GM12878 (cell line): ENCODE data around the gene PXT1.

Experiments used
- BRCA1 ChIP-seq: IDR thresholded peaks from 2 replicates; pipeline ENCODE4 v1.6.1; 2011; ENCODE audit warnings: low read depth, low read length, improper control_type of control experiment
- CTCF ChIP-seq, 3 experiments: IDR thresholded peaks in 2 of 3; conservative IDR thresholded peaks in 1 of 3; 2 replicates each; pipeline ENCODE4 v1.5.1; 2011; ENCODE audit warnings: low read depth in 3 of 3, low read length in 3 of 3, mild to moderate bottlenecking in 3 of 3, control low read depth in 2 of 3, moderate library complexity in 2 of 3, inconsistent platforms in 1 of 3, mixed read lengths in 1 of 3; ENCODE audit not compliant: control insufficient read depth in 2 of 3, insufficient read depth in 1 of 3; ENCODE audit errors: extremely low read depth in 1 of 3
- ETV6 ChIP-seq, 2 experiments: fragments of 450-650 bp in 1 of 2; IDR thresholded peaks in 1 of 2; conservative IDR thresholded peaks in 1 of 2; 2 replicates each; pipeline ENCODE4 v1.6.1; 2014; ENCODE audit warnings: antibody characterized with exemption in 1 of 2, borderline replicate concordance in 1 of 2, low read depth in 1 of 2, mild to moderate bottlenecking in 1 of 2, moderate library complexity in 1 of 2
- KDM1A ChIP-seq: fragments of 200-600 bp; sonication (generic); IDR thresholded peaks from 2 replicates; pipeline ENCODE4 v1.6.1; 2016; ENCODE audit warnings: borderline replicate concordance
- MAX ChIP-seq: IDR thresholded peaks from 2 replicates; pipeline ENCODE4 v1.6.1; 2012; ENCODE audit warnings: low read depth, low read length, improper control_type of control experiment
- POLR2A ChIP-seq: IDR thresholded peaks from 2 replicates; pipeline ENCODE4 v1.6.1; 2011; ENCODE audit warnings: low read depth, mild to moderate bottlenecking, low read length
- POLR2AphosphoS5 ChIP-seq: IDR thresholded peaks from 2 replicates; pipeline ENCODE4 v1.6.1; 2011; ENCODE audit warnings: mild to moderate bottlenecking, low read length, inconsistent platforms
- REST ChIP-seq: IDR thresholded peaks from 2 replicates; pipeline ENCODE4 v1.6.1; 2012; ENCODE audit warnings: mild to moderate bottlenecking, low read depth, low read length

- TF ChIP-seq POLR2AphosphoS5 = no peak
- no peak for TF ChIP-seq BRCA1
- no peak for TF ChIP-seq POLR2A
- TF ChIP-seq KDM1A = no peak
- TF ChIP-seq REST = no peak; the same call in 1 of the 2 replicates
- no peak for TF ChIP-seq CTCF (IDR thresholded peaks at IDR 0.05 in 2 of 3, conservative IDR thresholded peaks at IDR 0.05 in 1 of 3; ENCODE audit: control insufficient read depth in 2 of 3, extremely low read depth in 1 of 3, insufficient read depth in 1 of 3, low read depth in 3 of 3, low read length in 3 of 3)
- TF ChIP-seq MAX = no peak
- no peak for TF ChIP-seq ETV6 (conservative IDR thresholded peaks at IDR 0.05 in 1 of 2, IDR thresholded peaks at IDR 0.05 in 1 of 2; ENCODE audit: borderline replicate concordance in 1 of 2, low read depth in 1 of 2)
Observed at GRCh38 chr6:36376183-36376582, 66.5 kb downstream of the PXT1 start.
